ENCODE results near the gene KRTAP15-1. TPM values are rescaled to one million over a fixed set of nuclear protein-coding genes. Genes with fewer than 3 reads are reported as not detected.

The KRTAP15-1 gene
- total RNA-seq (2014; rRNA removed; shearing (Covaris generic)) (not detected in 2 replicates), polyA plus RNA-seq (2016; fragmentation: Nextera tagmentation; extraction: Ambion mirVana) (not detected in 2 replicates)

DNA sequence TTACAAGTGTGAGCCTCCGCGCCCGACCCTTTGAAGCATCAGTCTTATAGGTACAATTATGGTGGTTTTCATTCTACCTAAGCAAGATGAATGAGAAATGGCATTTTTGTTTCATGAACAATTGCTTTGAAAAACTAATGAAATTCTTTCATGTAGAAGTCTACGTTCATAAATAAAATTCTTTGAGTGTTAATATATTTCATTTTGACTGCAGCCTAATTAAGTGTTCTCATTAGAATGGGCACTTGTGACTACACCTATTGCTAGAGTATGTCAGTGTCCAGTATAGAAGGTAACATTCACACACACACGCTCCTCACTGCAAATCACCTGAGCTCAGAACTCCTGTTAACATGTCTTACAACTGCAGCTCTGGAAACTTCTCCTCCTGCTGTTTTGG, at the start of gene KRTAP15-1:
TSS of gene KRTAP15-1 (plus strand) at position 301 of the 400 bp plus-strand sequence. CDS start at position 354, 53 bp downstream.
- no peaks in the 10 kb centered on the region for H3K9me3 ChIP-seq (ENCODE audit: low read depth)

GRCh38 chr21:30391492-30392025, 48.5 kb upstream of the KRTAP15-1 start:
- TF ChIP-seq EZH2 (IDR thresholded peaks at IDR 0.05; ENCODE audit: insufficient read depth, poor library complexity, severe bottlenecking), result no peak
- no peak for TF ChIP-seq EZH2phosphoT487 (IDR thresholded peaks at IDR 0.05; ENCODE audit: insufficient read depth, low read depth)
- Histone ChIP-seq H3K4me2 (ENCODE audit: unreplicated experiment) (no peak overlapping the region), H3K79me2 (ENCODE audit: insufficient read depth) (no peaks in the 10 kb centered on the region), H3K27me3 (replicated peaks; ENCODE audit: insufficient read depth) (no peaks in the 10 kb centered on the region), H2AFZ (no peak overlapping the region), H3K4me3 (no peak overlapping the region), H3K27ac (no peak overlapping the region), H4K20me1 (ENCODE audit: insufficient read depth) (no peaks in the 10 kb centered on the region), H3F3A (ENCODE audit: insufficient read depth) (no peaks in the 10 kb centered on the region), H3K9ac (no peak overlapping the region), H3K4me1 (ENCODE audit: insufficient read depth) (no peaks in the 10 kb centered on the region), H3K9me3 (ENCODE audit: low read depth) (no peaks in the 10 kb centered on the region), H3K9me2 (ENCODE audit: insufficient read depth) (no peaks in the 10 kb centered on the region), H3K36me3 (ENCODE audit: low read depth) (no peaks in the 10 kb centered on the region)
- DNase-seq, result no peak
- in situ Hi-C loops (cut with MboI), result no loop called here
- WGBS, 2 experiments (ENCODE audit: low coverage in 1 of 2, low lambda C conversion rate in 2 of 2, missing lambda C conversion rate in 2 of 2), result 0% methylated on average over 2 of the region's 2 CpGs

More for the DNA sequence above, at the start of gene KRTAP15-1:
- Histone ChIP-seq H3K4me1 (ENCODE audit: insufficient read depth) (no peaks in the 10 kb centered on the region), H3K9ac (no peak within 1 kb of the TSS), H3F3A (ENCODE audit: insufficient read depth) (no peaks in the 10 kb centered on the region), H3K79me2 (ENCODE audit: insufficient read depth) (no peaks in the 10 kb centered on the region), H3K27me3 (replicated peaks; ENCODE audit: insufficient read depth) (no peaks in the 10 kb centered on the region), H3K4me2 (ENCODE audit: unreplicated experiment) (no peak within 1 kb of the TSS), H3K36me3 (ENCODE audit: low read depth) (no peaks in the 10 kb centered on the region), H3K27ac (no peak within 1 kb of the TSS), H3K9me2 (ENCODE audit: insufficient read depth) (no peaks in the 10 kb centered on the region), H2AFZ (no peak within 1 kb of the TSS), H3K4me3 (no peak within 1 kb of the TSS), H4K20me1 (ENCODE audit: insufficient read depth) (no peaks in the 10 kb centered on the region)
- no peak for DNase-seq
- TF ChIP-seq EZH2phosphoT487 (IDR thresholded peaks at IDR 0.05; ENCODE audit: insufficient read depth, low read depth) (no peak), EZH2 (IDR thresholded peaks at IDR 0.05; ENCODE audit: insufficient read depth, poor library complexity, severe bottlenecking) (no peak)
- in situ Hi-C loops (cut with MboI), result no loop called here
- WGBS, 2 experiments (ENCODE audit: low coverage in 1 of 2, low lambda C conversion rate in 2 of 2, missing lambda C conversion rate in 2 of 2), result 57 to 59% methylated on average over 5 of the region's 5 CpGs

DNA sequence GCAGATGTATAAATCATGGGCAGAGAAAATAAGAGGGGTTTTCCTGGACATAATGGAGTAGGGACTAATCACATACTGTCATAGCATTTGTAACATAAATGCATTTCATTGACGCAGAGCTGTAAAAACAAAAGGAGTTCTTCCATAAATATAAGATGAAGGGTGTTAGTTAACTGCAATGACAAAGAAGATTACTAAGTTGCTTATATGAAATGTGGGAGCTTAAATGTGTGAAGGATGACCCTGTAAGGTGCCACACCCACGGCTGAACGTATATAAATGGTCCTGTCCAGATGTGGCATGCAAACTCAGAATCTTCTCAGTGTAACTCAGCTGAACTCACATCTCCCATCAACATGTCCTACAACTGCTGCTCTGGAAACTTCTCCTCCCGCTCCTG, 44.3 kb upstream of the KRTAP15-1 start, which contains the start of gene KRTAP13-1:
TSS of gene KRTAP13-1 (plus strand) at position 301 of the 400 bp plus-strand sequence. CDS start at position 357, 56 bp downstream.
- H3K4me2 ChIP-seq (ENCODE audit: unreplicated experiment), result no peak within 1 kb of the TSS
- H3K4me1 ChIP-seq (ENCODE audit: insufficient read depth), result no peaks in the 10 kb centered on the region
- H3K27ac ChIP-seq, result no peak within 1 kb of the TSS
- H3K36me3 ChIP-seq (ENCODE audit: low read depth), result no peaks in the 10 kb centered on the region
- TF ChIP-seq EZH2phosphoT487 (IDR thresholded peaks at IDR 0.05; ENCODE audit: insufficient read depth, low read depth) (no peak), EZH2 (IDR thresholded peaks at IDR 0.05; ENCODE audit: insufficient read depth, poor library complexity, severe bottlenecking) (no peak)
- H3K9ac ChIP-seq, result no peak within 1 kb of the TSS
- H4K20me1 ChIP-seq (ENCODE audit: insufficient read depth), result no peaks in the 10 kb centered on the region
- H3K9me3 ChIP-seq (ENCODE audit: low read depth), result no peaks in the 10 kb centered on the region
- no peaks in the 10 kb centered on the region for H3F3A ChIP-seq (ENCODE audit: insufficient read depth)
- no peak for DNase-seq
- 22 to 26% methylated on average over 4 of the region's 4 CpGs for WGBS, 2 experiments (ENCODE audit: low coverage in 1 of 2, low lambda C conversion rate in 2 of 2, missing lambda C conversion rate in 2 of 2)
- no peaks in the 10 kb centered on the region for H3K9me2 ChIP-seq (ENCODE audit: insufficient read depth)
- no peak within 1 kb of the TSS for H2AFZ ChIP-seq
- in situ Hi-C loops (cut with MboI), result no loop called here
- H3K79me2 ChIP-seq (ENCODE audit: insufficient read depth), result no peaks in the 10 kb centered on the region
- no peak within 1 kb of the TSS for H3K4me3 ChIP-seq
- no peaks in the 10 kb centered on the region for H3K27me3 ChIP-seq (replicated peaks; ENCODE audit: insufficient read depth)

DNA sequence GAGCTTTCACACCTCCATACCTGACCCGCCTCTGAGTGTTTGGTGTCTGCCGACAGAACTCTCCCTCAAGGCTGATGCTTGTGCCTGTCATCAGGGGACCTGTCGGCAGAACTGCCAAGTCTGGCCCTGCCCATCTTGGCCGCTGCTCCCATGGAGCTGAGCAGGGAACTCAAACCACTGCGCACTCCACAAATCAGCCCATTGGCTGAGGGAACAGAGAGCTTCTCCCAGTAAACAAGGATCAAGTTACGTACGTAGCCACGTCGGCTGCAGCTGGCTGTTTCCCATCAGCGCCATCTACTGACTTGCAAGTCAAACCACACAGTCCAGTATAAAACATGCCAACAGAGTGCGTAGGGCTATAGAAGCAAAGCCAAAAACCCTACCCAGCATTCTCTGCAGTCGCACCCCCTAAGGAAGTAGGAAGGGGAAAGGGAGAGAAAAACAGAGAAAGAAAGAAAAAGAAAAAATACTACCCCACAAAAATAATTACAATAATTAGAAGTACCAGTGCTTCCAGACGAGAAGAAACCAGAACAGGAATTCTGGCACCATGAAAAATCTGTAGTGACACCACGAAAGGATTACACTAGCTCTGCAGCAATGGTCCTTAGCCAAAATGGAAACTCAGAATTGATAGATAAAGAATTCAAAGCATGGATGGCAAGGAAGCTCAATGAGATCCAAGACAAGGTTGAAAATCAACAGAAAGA, 31.1 kb upstream of the KRTAP15-1 start:
- TF ChIP-seq EZH2phosphoT487 (IDR thresholded peaks at IDR 0.05; ENCODE audit: insufficient read depth, low read depth), result no peak
- TF ChIP-seq EZH2 (IDR thresholded peaks at IDR 0.05; ENCODE audit: insufficient read depth, poor library complexity, severe bottlenecking), result no peak
- 13 to 19% methylated on average over 14 of the region's 14 CpGs for WGBS, 2 experiments (ENCODE audit: low coverage in 1 of 2, low lambda C conversion rate in 2 of 2, missing lambda C conversion rate in 2 of 2)

More for the DNA sequence above, 31.1 kb upstream of the KRTAP15-1 start:
- Histone ChIP-seq H3K27ac (no peak overlapping the region), H3K79me2 (ENCODE audit: insufficient read depth) (no peaks in the 10 kb centered on the region), H3K9ac (no peak overlapping the region), H3K36me3 (ENCODE audit: low read depth) (no peaks in the 10 kb centered on the region), H3K9me3 (ENCODE audit: low read depth) (no peaks in the 10 kb centered on the region), H3K9me2 (ENCODE audit: insufficient read depth) (no peaks in the 10 kb centered on the region), H3F3A (ENCODE audit: insufficient read depth) (no peaks in the 10 kb centered on the region), H3K27me3 (replicated peaks; ENCODE audit: insufficient read depth) (no peaks in the 10 kb centered on the region), H3K4me3 (no peak overlapping the region), H4K20me1 (ENCODE audit: insufficient read depth) (no peaks in the 10 kb centered on the region), H3K4me1 (ENCODE audit: insufficient read depth) (no peaks in the 10 kb centered on the region), H2AFZ (no peak overlapping the region), H3K4me2 (ENCODE audit: unreplicated experiment) (no peak overlapping the region)
- in situ Hi-C loops (cut with MboI), result no loop called here
- peak; percentile 49 for DNase-seq

Data from GM23248 (cell line).